ENCODE data around the gene SLC25A38. TPM values are rescaled to one million over a fixed set of nuclear protein-coding genes. Genes with fewer than 3 reads are reported as not detected.

Gene SLC25A38
- total and polyA plus RNA-seq, 2 donors from 2014 or later = 24.9 to 42.3 TPM

DNA sequence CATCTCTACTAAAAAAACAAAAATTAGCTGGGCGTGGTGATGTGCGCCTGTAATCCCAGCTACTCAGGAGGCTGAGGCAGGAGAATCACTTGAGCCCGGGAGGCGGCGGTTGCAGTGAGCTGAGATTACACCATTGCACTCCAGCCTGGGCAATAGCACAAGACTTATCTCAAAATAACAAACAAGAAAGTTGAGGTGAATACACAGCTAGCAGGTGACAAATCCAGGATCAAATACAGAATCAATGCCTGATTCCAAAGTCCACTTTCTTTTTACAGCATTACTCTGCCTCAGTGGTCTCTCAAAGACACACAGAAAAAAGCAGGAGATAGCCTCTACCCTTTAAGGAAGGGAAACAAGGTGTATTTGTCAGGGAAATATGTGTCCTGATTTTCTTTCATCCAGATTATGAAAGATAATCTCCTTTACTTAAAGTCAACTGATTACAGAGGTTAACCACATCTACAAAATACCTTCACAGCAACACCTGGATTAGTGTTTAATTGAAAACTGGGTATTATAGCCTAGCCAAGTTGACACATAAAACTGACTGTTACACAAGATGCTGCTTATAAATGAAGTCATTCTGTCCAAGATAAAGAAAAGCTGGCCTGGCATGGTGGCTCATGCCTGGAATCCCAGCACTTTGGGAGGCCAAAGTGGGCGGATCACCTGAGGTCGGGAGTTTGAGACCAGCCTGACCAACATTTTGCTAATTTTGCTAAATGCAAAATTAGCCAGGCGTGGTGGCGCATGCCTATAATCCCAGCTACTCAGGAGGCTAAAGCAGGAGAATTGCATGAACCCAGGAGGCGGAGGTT, 4.0 kb upstream of the SLC25A38 start:
- FAIRE-seq = no peak

DNA sequence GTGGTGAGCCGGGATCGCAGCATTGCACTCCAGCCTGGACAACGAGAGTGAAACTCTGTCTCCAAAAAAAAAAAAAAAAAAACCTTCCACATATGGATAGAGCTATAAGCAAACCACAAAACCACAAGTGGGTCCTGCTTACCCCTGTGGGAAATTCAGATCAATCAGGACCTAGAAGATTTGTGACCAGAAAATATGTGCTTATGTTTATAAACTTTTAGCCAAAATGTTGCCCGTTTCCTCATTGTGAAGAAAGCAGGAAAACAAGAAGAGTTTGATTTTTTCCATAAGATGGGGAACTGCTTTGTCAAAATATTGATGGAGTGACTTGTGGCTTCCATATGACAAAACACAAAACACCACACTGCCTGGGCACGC, 3.4 kb upstream of the SLC25A38 start:
- H3K36me3 ChIP-seq (ENCODE audit: control insufficient read depth in 2 of 3, insufficient read depth in 3 of 3, low read length in 3 of 3) = no peaks in the 10 kb centered on the region
- H3K9me3 ChIP-seq (ENCODE audit: control insufficient read depth in 2 of 3, insufficient read depth in 1 of 3, low read length in 3 of 3) = no peaks in the 10 kb centered on the region
- FAIRE-seq (no peak), DNase-seq (no peak)
- no peak overlapping the region for H3K9ac ChIP-seq (ENCODE audit: low read length in 3 of 3)
- H3K4me3 ChIP-seq (ENCODE audit: low read length in 3 of 3) = no peak overlapping the region
- intact Hi-C loops (cut with DNase I) = no loop called here
- H3K4me1 ChIP-seq (ENCODE audit: control insufficient read depth in 2 of 3, insufficient read depth in 2 of 3, low read depth in 1 of 3, low read length in 3 of 3) = no peaks in the 10 kb centered on the region
- H3K27ac ChIP-seq (ENCODE audit: low read depth in 2 of 2, low read length in 2 of 2) = no peak overlapping the region
- no peaks in the 10 kb centered on the region for H3K27me3 ChIP-seq (ENCODE audit: control insufficient read depth, insufficient read depth, low read length)
- TF ChIP-seq, protein P1, sequence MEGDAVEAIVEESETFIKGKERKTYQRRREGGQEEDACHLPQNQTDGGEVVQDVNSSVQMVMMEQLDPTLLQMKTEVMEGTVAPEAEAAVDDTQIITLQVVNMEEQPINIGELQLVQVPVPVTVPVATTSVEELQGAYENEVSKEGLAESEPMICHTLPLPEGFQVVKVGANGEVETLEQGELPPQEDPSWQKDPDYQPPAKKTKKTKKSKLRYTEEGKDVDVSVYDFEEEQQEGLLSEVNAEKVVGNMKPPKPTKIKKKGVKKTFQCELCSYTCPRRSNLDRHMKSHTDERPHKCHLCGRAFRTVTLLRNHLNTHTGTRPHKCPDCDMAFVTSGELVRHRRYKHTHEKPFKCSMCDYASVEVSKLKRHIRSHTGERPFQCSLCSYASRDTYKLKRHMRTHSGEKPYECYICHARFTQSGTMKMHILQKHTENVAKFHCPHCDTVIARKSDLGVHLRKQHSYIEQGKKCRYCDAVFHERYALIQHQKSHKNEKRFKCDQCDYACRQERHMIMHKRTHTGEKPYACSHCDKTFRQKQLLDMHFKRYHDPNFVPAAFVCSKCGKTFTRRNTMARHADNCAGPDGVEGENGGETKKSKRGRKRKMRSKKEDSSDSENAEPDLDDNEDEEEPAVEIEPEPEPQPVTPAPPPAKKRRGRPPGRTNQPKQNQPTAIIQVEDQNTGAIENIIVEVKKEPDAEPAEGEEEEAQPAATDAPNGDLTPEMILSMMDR (IDR thresholded peaks at IDR 0.05; ENCODE audit: borderline replicate concordance, extremely low read depth, insufficient read depth) = no peak

More for the DNA sequence above, 4.0 kb upstream of the SLC25A38 start:
- no peaks in the 10 kb centered on the region for H3K27me3 ChIP-seq (ENCODE audit: control insufficient read depth, insufficient read depth, low read length)
- no peaks in the 10 kb centered on the region for H3K36me3 ChIP-seq (ENCODE audit: control insufficient read depth in 2 of 3, insufficient read depth in 3 of 3, low read length in 3 of 3)
- no peak overlapping the region for H3K27ac ChIP-seq (ENCODE audit: low read depth in 2 of 2, low read length in 2 of 2)
- DNase-seq = no peak
- no peak overlapping the region for H3K9ac ChIP-seq (ENCODE audit: low read length in 3 of 3)
- TF ChIP-seq, protein P1 (IDR thresholded peaks at IDR 0.05; ENCODE audit: borderline replicate concordance, extremely low read depth, insufficient read depth) = no peak
- no peaks in the 10 kb centered on the region for H3K4me1 ChIP-seq (ENCODE audit: control insufficient read depth in 2 of 3, insufficient read depth in 2 of 3, low read depth in 1 of 3, low read length in 3 of 3)
- H3K9me3 ChIP-seq (ENCODE audit: control insufficient read depth in 2 of 3, insufficient read depth in 1 of 3, low read length in 3 of 3) = no peaks in the 10 kb centered on the region
- H3K4me3 ChIP-seq (ENCODE audit: low read length in 3 of 3) = no peak overlapping the region
- intact Hi-C loops (cut with DNase I) = no loop called here

DNA sequence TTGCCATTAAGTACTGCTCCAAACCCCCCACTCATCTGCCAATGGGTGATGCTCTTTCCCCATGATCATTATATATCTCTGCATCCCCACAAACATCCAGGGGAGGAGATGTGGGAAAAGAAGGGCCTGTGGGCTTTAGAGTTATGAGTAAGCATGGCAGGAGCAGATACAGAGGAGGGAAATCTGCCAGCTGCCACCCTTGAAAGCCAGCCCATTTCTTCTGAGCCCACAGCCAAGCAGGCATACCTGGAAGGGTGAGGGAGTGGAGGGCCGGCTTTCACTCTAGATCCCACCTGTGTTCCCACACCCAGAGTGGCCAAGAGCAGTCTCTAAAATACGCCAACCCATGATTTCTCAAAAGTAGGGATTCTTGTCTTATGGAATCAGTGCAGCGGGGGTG, 1.7 kb upstream of the SLC25A38 start:
- TF ChIP-seq, protein P1 (IDR thresholded peaks at IDR 0.05; ENCODE audit: borderline replicate concordance, extremely low read depth, insufficient read depth) = no peak
- Histone ChIP-seq H3K4me3 (ENCODE audit: low read length in 3 of 3) (no peak overlapping the region), H3K4me1 (ENCODE audit: control insufficient read depth in 2 of 3, insufficient read depth in 2 of 3, low read depth in 1 of 3, low read length in 3 of 3) (peaks cover 0 to 8% (median 4%) of the 10 kb centered on the region in 3 donors), H3K9me3 (ENCODE audit: control insufficient read depth in 2 of 3, insufficient read depth in 1 of 3, low read length in 3 of 3) (no peaks in the 10 kb centered on the region), H3K36me3 (ENCODE audit: control insufficient read depth in 2 of 3, insufficient read depth in 3 of 3, low read length in 3 of 3) (no peaks in the 10 kb centered on the region), H3K27me3 (ENCODE audit: control insufficient read depth, insufficient read depth, low read length) (no peaks in the 10 kb centered on the region), H3K27ac (ENCODE audit: low read depth in 2 of 2, low read length in 2 of 2) (no peak overlapping the region), H3K9ac (ENCODE audit: low read length in 3 of 3) (no peak overlapping the region)
- intact Hi-C loops (cut with DNase I) = no loop called here
- FAIRE-seq (no peak), DNase-seq (no peak)

Data from kidney (tissue), 14 donors.